ENCODE data around the gene KAT6B. TPM values are rescaled to one million over a fixed set of nuclear protein-coding genes. Genes with fewer than 3 reads are reported as not detected.

KAT6B gene
- total and polyA plus RNA-seq, 2 of the 8 experiments (the other 6 are each of a cell fraction or from before 2014, with no cell fraction given): 7.3 to 30.8 TPM

DNA sequence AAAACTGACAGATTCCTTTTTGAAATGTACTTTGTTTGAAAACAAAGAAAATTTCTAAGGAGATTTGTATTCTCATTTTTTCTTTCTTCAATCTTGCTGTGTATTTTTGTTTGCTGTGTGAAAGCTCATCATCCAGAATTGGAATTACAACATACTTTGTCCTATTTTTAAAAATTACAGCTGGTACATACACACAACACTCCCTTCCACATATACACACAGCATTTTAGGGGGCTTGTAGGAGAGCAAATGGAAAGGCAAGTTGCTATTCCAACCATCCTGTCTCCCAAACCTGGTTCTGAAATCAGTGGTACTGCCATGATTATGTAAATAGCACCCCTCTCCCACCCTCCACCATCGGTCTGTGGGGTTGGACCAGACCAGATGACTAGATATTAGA is 184.0 kb downstream of the KAT6B start (continued):
- TF ChIP-seq POU5F1 (IDR thresholded peaks at IDR 0.05; ENCODE audit: low read depth, low read length) (no peak), BRCA1 (IDR thresholded peaks at IDR 0.05; ENCODE audit: low read depth, low read length) (no peak), POLR2AphosphoS5 (IDR thresholded peaks at IDR 0.05; ENCODE audit: low read depth, low read length) (no peak), PHF8 (conservative IDR thresholded peaks at IDR 0.05; ENCODE audit: low read depth, low read length) (no peak)

Data from H1 (cell line).